Stimulated activated CD8-positive, alpha-beta memory T cell treated with anti-CD3 and anti-CD28 coated beads, Interleukin-12 subunit alpha, Interleukin-12 subunit beta, amount 100 ng/mL, for 4 hours (primary cell): ENCODE data around the gene ZNF521.

ENCODE experiments used
- DNase-seq: peaks from one replicate; pipeline ENCODE4 v3.0.0-alpha.2; 2020; ENCODE audit warnings: low read depth

Gene ZNF521

GRCh38 chr18:25225151-25225550 is 126.8 kb downstream of the ZNF521 start:
- no peak for DNase-seq

GRCh38 chr18:25223899-25224886 is 127.8 kb downstream of the ZNF521 start:
- DNase-seq = no peak

GRCh38 chr18:25223211-25223610 is 128.8 kb downstream of the ZNF521 start:
- DNase-seq = no peak

GRCh38 chr18:25222648-25223047 is 129.3 kb downstream of the ZNF521 start:
- no peak for DNase-seq

GRCh38 chr18:25210622-25211021 is 141.3 kb downstream of the ZNF521 start:
- no peak for DNase-seq

GRCh38 chr18:25192065-25192464 is 159.9 kb downstream of the ZNF521 start:
- DNase-seq = no peak

- no peak for DNase-seq
Observed at GRCh38 chr18:25190472-25190871, 161.5 kb downstream of the ZNF521 start.

GRCh38 chr18:25189391-25190185 is 162.4 kb downstream of the ZNF521 start:
- no peak for DNase-seq

- no peak for DNase-seq
Observed at GRCh38 chr18:25187521-25188192, 164.3 kb downstream of the ZNF521 start.

GRCh38 chr18:25186871-25187270 is 165.1 kb downstream of the ZNF521 start:
- no peak for DNase-seq

GRCh38 chr18:25181993-25182392 is 170.0 kb downstream of the ZNF521 start:
- DNase-seq = no peak

GRCh38 chr18:25181581-25181980 is 170.4 kb downstream of the ZNF521 start:
- no peak for DNase-seq

- DNase-seq = no peak
Observed at GRCh38 chr18:25180973-25181548, 170.9 kb downstream of the ZNF521 start.

- DNase-seq = no peak
Observed at GRCh38 chr18:25177631-25178030, 174.3 kb downstream of the ZNF521 start.

GRCh38 chr18:25176518-25177042 is 175.4 kb downstream of the ZNF521 start:
- DNase-seq = no peak

GRCh38 chr18:25175558-25176517 is 176.1 kb downstream of the ZNF521 start:
- DNase-seq = no peak

- no peak for DNase-seq
Observed at GRCh38 chr18:25174324-25174723, 177.6 kb downstream of the ZNF521 start.

- DNase-seq = no peak
Observed at GRCh38 chr18:25171334-25171733, 180.6 kb downstream of the ZNF521 start.

GRCh38 chr18:25170402-25170801 is 181.6 kb downstream of the ZNF521 start:
- DNase-seq = no peak

- DNase-seq = no peak
Observed at GRCh38 chr18:25169701-25170100, 182.3 kb downstream of the ZNF521 start.
